GM23248 (cell line): ENCODE results near the gene COP1.

Experiments used
- EZH2 ChIP-seq: fragments of 200-600 bp; sonication (generic); IDR thresholded peaks from 2 replicates; pipeline ENCODE4 v1.6.1; 2018; ENCODE audit warnings: antibody characterized with exemption, mild to moderate bottlenecking; ENCODE audit not compliant: insufficient read depth, poor library complexity, severe bottlenecking
- EZH2phosphoT487 ChIP-seq: fragments of 200-600 bp; sonication (generic); IDR thresholded peaks from 2 replicates; pipeline ENCODE4 v1.6.1; 2018; ENCODE audit warnings: antibody characterized with exemption, moderate library complexity, mild to moderate bottlenecking, low read depth; ENCODE audit not compliant: insufficient read depth

DNA sequence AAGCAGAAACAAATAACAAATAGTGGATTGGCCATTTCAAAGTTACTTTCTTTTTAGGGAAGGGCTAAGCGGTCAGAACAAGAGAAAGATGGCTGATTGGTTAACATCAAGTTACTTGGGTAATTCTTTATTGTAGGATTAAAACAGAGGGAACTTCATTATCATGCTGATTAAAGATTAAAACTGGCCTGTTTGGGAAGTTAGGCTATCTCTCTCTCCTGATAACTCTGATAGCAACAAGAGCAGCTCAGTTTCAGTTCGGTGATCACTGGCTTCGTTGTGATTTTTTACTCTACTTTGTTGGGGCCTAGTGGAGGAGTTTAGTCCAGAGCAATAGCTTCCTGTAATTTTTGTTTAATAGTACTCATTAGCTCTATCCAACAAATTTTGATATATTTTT is 20.5 kb upstream of the COP1 start:
- TF ChIP-seq EZH2 (no peak), EZH2phosphoT487 (no peak)
